Hepatocyte (in vitro differentiated cells): ENCODE results near the gene MEF2D. TPM values are rescaled to one million over a fixed set of nuclear protein-coding genes. Genes with fewer than 3 reads are reported as not detected.

Experiments
- DNase-seq: peaks from one replicate; pipeline ENCODE4 v3.0.0-alpha.2; 2016; ENCODE audit warnings: low spot score
- H2AFZ ChIP-seq: fragments of 200-600 bp; sonication (generic); 2 replicates; pipeline ENCODE4 v1.6.0; 2016; ENCODE audit warnings: antibody characterized with exemption, mild to moderate bottlenecking
- H3K27ac ChIP-seq: fragments of 200-600 bp; sonication (generic); 2 replicates; pipeline ENCODE4 v1.5.1; 2016; ENCODE audit warnings: mild to moderate bottlenecking
- H3K27me3 ChIP-seq: fragments of 200-600 bp; sonication (generic); 2 replicates; pipeline ENCODE4 v1.6.1; 2016
- H3K36me3 ChIP-seq: fragments of 200-600 bp; sonication (generic); replicated peaks from 2 replicates; pipeline ENCODE4 v1.5.1; 2016; ENCODE audit warnings: low read depth; ENCODE audit not compliant: insufficient read depth
- H3K4me1 ChIP-seq: fragments of 200-600 bp; sonication (generic); 2 replicates; pipeline ENCODE4 v1.5.1; 2016; ENCODE audit warnings: mild to moderate bottlenecking, moderate library complexity; ENCODE audit not compliant: insufficient read depth
- H3K4me2 ChIP-seq: fragments of 200-600 bp; sonication (generic); 2 replicates; pipeline ENCODE4 v1.6.0; 2016
- H3K4me3 ChIP-seq: fragments of 200-600 bp; sonication (generic); 2 replicates; pipeline ENCODE4 v1.5.1; 2016; ENCODE audit warnings: mild to moderate bottlenecking
- H3K79me2 ChIP-seq: fragments of 200-600 bp; sonication (generic); 2 replicates; pipeline ENCODE4 v1.6.0; 2017; ENCODE audit warnings: mild to moderate bottlenecking
- H3K9me2 ChIP-seq: fragments of 200-600 bp; sonication (generic); replicated peaks from 2 replicates; pipeline ENCODE4 v1.6.0; 2017; ENCODE audit warnings: mild to moderate bottlenecking; ENCODE audit not compliant: insufficient read depth
- H3K9me3 ChIP-seq: fragments of 200-600 bp; sonication (generic); 2 replicates; pipeline ENCODE4 v1.5.1; 2016; ENCODE audit warnings: low read depth, mild to moderate bottlenecking
- H4K20me1 ChIP-seq: fragments of 200-600 bp; sonication (generic); 2 replicates; pipeline ENCODE4 v1.6.0; 2016; ENCODE audit warnings: mild to moderate bottlenecking; ENCODE audit not compliant: insufficient read depth, poor library complexity, severe bottlenecking
- EZH2 ChIP-seq: fragments of 200-600 bp; sonication (generic); IDR thresholded peaks from 2 replicates; pipeline ENCODE4 v1.6.1; 2016; ENCODE audit warnings: antibody characterized with exemption, mild to moderate bottlenecking, borderline replicate concordance
- EZH2phosphoT487 ChIP-seq: fragments of 200-600 bp; sonication (generic); IDR thresholded peaks from one replicate; pipeline ENCODE4 v1.6.1; 2018; ENCODE audit warnings: antibody characterized with exemption, mild to moderate bottlenecking, low read depth, moderate library complexity; ENCODE audit not compliant: unreplicated experiment, severe bottlenecking
- WGBS: methylation state at CpG from one replicate; pipeline ENCODE4 v1.1.6; 2016; ENCODE audit warnings: low lambda C conversion rate; ENCODE audit errors: missing lambda C conversion rate; 5-methylcytosine and 5-hydroxymethylcytosine counted together
- polyA plus RNA-seq: library from polyadenylated mRNA; unstranded; fragments of >200 nt; fragmentation: Nextera tagmentation; extraction: Ambion mirVana; gene quantifications from 2 replicates; pipeline ENCODE4 v1.2.1, GENCODE V29; 2016
- total RNA-seq: library from RNA; depleted of rRNA; stranded (reverse); fragments of >200 nt; gene quantifications from 2 replicates; pipeline ENCODE4 v1.2.3, GENCODE V29; 2014
- TF ChIP-seq, protein P1 (sequence below): fragments of 200-600 bp; sonication (generic); IDR thresholded peaks from 2 replicates; pipeline ENCODE4 v1.5.1; 2016; ENCODE audit warnings: antibody characterized with exemption, mild to moderate bottlenecking; ENCODE audit not compliant: poor library complexity

MEF2D gene
- total and polyA plus RNA-seq, 2 experiments from 2014 or later: 20.1 to 25.1 TPM

DNA sequence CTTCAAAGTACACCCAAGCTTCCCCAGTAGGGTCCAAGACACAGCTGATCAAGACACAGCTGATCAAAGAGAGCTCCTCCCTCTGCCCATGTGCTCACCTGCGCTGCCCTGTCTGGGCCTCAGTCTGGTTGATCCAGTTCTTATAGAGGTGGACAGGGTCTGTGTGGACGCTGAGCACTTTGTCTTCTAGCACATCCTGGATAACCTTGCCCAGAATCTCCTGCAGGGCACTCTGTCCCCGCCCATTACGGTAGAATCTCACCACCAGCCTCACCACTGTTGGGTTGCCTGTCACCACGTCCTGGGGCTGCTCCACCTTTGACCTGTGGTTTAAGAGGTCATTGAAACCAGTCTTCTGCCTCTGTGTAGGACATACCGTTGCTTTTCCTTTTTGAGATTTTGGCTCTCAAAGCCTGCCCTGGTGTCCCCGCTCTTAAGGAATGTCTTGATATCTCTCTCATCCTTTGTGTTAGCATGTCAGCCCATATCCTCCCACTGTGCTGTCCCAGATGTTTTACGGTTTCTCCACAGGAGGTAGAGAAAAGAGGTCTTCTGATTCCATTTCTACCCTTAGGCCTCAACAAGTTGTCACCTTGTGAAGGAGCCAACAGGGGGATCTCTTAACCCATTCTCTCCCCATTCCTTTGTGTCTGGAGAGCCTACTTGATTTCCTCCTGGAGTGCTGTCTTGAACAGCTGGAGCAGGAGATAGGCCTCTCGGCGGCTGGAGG lies 38.3 kb upstream of the MEF2D start:
- H3K4me1 ChIP-seq: no peaks in the 10 kb centered on the region
- no peaks in the 10 kb centered on the region for H3K36me3 ChIP-seq
- no peaks in the 10 kb centered on the region for H4K20me1 ChIP-seq
- H3K9me3 ChIP-seq: no peaks in the 10 kb centered on the region
- H2AFZ ChIP-seq: no peak overlapping the region
- H3K27ac ChIP-seq: no peak overlapping the region
- no peaks in the 10 kb centered on the region for H3K9me2 ChIP-seq
- DNase-seq: no peak
- no peaks in the 10 kb centered on the region for H3K79me2 ChIP-seq
- WGBS: 91% methylated on average over 10 of the region's 10 CpGs
- H3K4me2 ChIP-seq: no peak overlapping the region
- TF ChIP-seq EZH2phosphoT487 (no peak), EZH2 (no peak)
- TF ChIP-seq, protein P1, sequence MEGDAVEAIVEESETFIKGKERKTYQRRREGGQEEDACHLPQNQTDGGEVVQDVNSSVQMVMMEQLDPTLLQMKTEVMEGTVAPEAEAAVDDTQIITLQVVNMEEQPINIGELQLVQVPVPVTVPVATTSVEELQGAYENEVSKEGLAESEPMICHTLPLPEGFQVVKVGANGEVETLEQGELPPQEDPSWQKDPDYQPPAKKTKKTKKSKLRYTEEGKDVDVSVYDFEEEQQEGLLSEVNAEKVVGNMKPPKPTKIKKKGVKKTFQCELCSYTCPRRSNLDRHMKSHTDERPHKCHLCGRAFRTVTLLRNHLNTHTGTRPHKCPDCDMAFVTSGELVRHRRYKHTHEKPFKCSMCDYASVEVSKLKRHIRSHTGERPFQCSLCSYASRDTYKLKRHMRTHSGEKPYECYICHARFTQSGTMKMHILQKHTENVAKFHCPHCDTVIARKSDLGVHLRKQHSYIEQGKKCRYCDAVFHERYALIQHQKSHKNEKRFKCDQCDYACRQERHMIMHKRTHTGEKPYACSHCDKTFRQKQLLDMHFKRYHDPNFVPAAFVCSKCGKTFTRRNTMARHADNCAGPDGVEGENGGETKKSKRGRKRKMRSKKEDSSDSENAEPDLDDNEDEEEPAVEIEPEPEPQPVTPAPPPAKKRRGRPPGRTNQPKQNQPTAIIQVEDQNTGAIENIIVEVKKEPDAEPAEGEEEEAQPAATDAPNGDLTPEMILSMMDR: no peak
- H3K4me3 ChIP-seq: no peak overlapping the region
- H3K27me3 ChIP-seq: no peaks in the 10 kb centered on the region

DNA sequence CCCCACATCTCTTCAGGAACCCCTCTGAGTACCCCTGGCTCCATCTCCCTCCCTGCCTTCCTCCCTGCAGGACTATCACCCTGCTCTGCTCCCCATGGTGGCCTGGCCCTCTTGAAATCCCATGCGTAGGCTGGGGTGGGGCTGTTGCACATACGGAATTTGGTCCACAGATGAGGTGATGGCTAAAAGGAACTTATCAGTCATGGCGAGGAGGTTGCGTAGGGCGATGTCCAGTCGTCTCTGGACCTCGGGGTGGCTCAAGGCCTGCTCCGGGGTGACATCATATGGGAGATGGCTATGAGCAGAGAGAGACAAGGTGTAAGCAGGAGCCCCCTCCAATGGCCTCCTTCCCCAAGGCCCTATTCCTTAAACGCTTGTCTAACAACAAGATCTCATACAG lies 36.5 kb upstream of the MEF2D start:
- Histone ChIP-seq H3K4me1 (no peaks in the 10 kb centered on the region), H3K27me3 (no peaks in the 10 kb centered on the region), H3K36me3 (no peaks in the 10 kb centered on the region), H4K20me1 (no peaks in the 10 kb centered on the region), H3K4me2 (no peak overlapping the region), H3K79me2 (no peaks in the 10 kb centered on the region), H3K9me3 (no peaks in the 10 kb centered on the region), H2AFZ (no peak overlapping the region), H3K9me2 (no peaks in the 10 kb centered on the region), H3K4me3 (no peak overlapping the region), H3K27ac (no peak overlapping the region)
- WGBS: 96% methylated on average over 9 of the region's 9 CpGs
- DNase-seq: no peak
- no peak for TF ChIP-seq EZH2
- no peak for TF ChIP-seq EZH2phosphoT487
- TF ChIP-seq, protein P1: no peak

DNA sequence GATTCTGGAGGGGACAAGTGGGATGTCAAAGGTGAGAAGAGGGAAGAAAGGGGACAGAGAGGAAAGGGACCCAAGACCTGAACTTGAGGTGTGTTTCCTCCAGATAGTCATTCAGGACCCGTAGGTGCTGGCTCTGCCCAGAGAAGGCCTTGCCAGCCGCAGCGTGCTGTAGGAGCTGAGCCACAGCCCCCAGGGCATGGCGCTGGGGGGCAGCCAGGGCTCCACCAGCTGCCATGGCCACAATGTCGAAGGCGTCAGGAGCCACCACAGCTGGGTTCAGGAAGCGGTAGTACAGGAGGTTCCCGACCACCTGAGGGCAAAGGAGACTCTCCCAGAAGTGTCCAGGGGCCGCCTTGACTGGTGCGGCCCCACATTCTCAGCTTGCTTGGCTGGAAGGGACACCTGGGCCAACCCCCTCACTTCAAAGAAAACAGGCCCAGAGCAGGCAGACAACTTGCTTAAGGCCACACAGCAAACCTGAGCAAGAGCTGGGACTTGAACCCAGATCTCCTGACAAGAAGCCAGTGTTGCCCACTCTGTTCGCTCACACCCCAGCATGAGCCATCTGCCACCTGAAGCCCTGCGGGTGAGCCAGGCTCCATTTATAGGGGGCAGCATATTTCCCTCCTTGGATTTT lies 34.0 kb upstream of the MEF2D start:
- Histone ChIP-seq H3K27ac (no peak overlapping the region), H3K4me1 (no peaks in the 10 kb centered on the region), H2AFZ (no peak overlapping the region), H3K79me2 (no peaks in the 10 kb centered on the region), H3K27me3 (no peaks in the 10 kb centered on the region), H3K9me2 (no peaks in the 10 kb centered on the region), H3K4me2 (no peak overlapping the region), H3K4me3 (no peak overlapping the region), H4K20me1 (no peaks in the 10 kb centered on the region), H3K36me3 (no peaks in the 10 kb centered on the region), H3K9me3 (no peaks in the 10 kb centered on the region)
- TF ChIP-seq, protein P1: no peak
- TF ChIP-seq EZH2: no peak
- TF ChIP-seq EZH2phosphoT487: no peak
- DNase-seq: no peak
- WGBS: 97% methylated on average over 12 of the region's 12 CpGs
